SK-N-MC (cell line): ENCODE results near the gene MACROD2.

Source experiments
- EZH2 ChIP-seq: fragments of 200-600 bp; sonication (generic); IDR thresholded peaks from one replicate; pipeline ENCODE4 v1.6.1; 2017; ENCODE audit warnings: antibody characterized with exemption
- FOXP2 ChIP-seq: optimal IDR thresholded peaks from 2 replicates; pipeline ENCODE3; 2011; ENCODE audit warnings: mild to moderate bottlenecking, moderate library complexity; ENCODE audit not compliant: insufficient read depth; ENCODE audit errors: extremely low read length, control extremely low read depth
- POLR2AphosphoS5 ChIP-seq: IDR thresholded peaks from 2 replicates; pipeline ENCODE4 v1.6.1; 2012; ENCODE audit warnings: mild to moderate bottlenecking, low read depth, low read length, borderline replicate concordance

DNA sequence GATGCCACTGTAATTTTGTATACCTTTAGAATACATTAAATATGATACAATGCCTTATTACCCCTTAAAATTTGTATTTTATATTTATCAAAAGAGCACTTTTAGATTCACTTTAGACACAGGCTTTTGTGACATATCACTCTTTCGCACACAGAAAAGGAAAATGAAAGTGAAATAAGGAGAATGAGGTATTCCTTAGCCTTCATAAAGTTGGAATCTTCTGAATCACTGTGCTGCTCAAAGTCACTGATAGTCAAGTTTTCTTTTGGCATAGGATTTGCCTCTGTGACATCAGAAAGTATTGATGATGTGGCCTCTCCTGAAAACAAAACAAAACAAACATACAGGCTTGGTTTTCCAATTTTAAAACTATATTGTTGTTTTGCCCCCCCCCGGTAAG lies 1480.9 kb downstream of the MACROD2 start:
- no peak for TF ChIP-seq POLR2AphosphoS5
- no peak for TF ChIP-seq FOXP2
- no peak for TF ChIP-seq EZH2
